NCI-H748 (cell line): Measurements from ENCODE around the gene PRR9.

Experiments
- DNase-seq: peaks from one replicate; lab custom pipeline; 2025; ENCODE audit not compliant: unreplicated experiment; lab: John Stamatoyannopoulos, UW

Gene PRR9

GRCh38 chr1:153262462-153263157, 45.2 kb downstream of the PRR9 start:
- DNase-seq: peak; percentile 51

- DNase-seq: no peak
Observed at GRCh38 chr1:153265457-153265856, 48.1 kb downstream of the PRR9 start.
